T47D (cell line): ENCODE data around the gene SMARCA2.
A peak's percentile ranks its signal among the peaks of the same experiment; 100 is the strongest.

Experiments used
- DNase-seq, 2 experiments: peaks; one replicate each; pipeline versions ENCODE4 v3.0.0 to v3.0.0-alpha.2; 2011 to 2012; ENCODE audit warnings: low read depth in 1 of 2, low spot score in 1 of 2
- JUND ChIP-seq: IDR thresholded peaks from 2 replicates; pipeline ENCODE4 v1.6.1; 2012; ENCODE audit warnings: low read depth
- in situ Hi-C: cut with HindIII; loops from 2 replicates; pipeline ENCODE4 v1.10.0; 2016; ENCODE audit warnings: low sequenced_read_pairs, low pct_unique_long_range_greater_than_20kb

The SMARCA2 gene

GRCh38 chr9:2151171-2151570, 136.0 kb downstream of the SMARCA2 start:
- DNase-seq, result no peak
- in situ Hi-C loops, result no loop called here
- TF ChIP-seq JUND, result no peak

GRCh38 chr9:2152966-2153629, 138.0 kb downstream of the SMARCA2 start:
- no peak for TF ChIP-seq JUND
- in situ Hi-C loops, result no loop called here
- DNase-seq, result no peak

GRCh38 chr9:2153630-2154217, 138.6 kb downstream of the SMARCA2 start:
- in situ Hi-C loops, result no loop called here
- TF ChIP-seq JUND, result no peak
- no peak for DNase-seq

- no peak for DNase-seq
- TF ChIP-seq JUND, result no peak
- in situ Hi-C loops, result no loop called here
Observed at GRCh38 chr9:2154731-2155130, 139.6 kb downstream of the SMARCA2 start.

- in situ Hi-C loops, result no loop called here
- no peak for TF ChIP-seq JUND
- no peak for DNase-seq
Observed at GRCh38 chr9:2155966-2156365, 140.8 kb downstream of the SMARCA2 start.

GRCh38 chr9:2157277-2158110, 142.3 kb downstream of the SMARCA2 start:
- in situ Hi-C loops, result no loop called here
- DNase-seq, result peak; percentile 6 to 32
- TF ChIP-seq JUND, result no peak

- DNase-seq, result peak in 1 of 2 experiments; percentile 41
- in situ Hi-C loops, result no loop called here
- no peak for TF ChIP-seq JUND
Observed at GRCh38 chr9:2158111-2158610, 143.0 kb downstream of the SMARCA2 start.

- no peak for TF ChIP-seq JUND
- in situ Hi-C loops, result no loop called here
- no peak for DNase-seq
Observed at GRCh38 chr9:2158766-2159430, 143.8 kb downstream of the SMARCA2 start.

GRCh38 chr9:2159521-2160454, 144.6 kb downstream of the SMARCA2 start:
- no peak for DNase-seq
- no peak for TF ChIP-seq JUND
- in situ Hi-C loops, result no loop called here

GRCh38 chr9:2161661-2162060, 146.5 kb downstream of the SMARCA2 start:
- DNase-seq, result no peak
- TF ChIP-seq JUND, result no peak
- in situ Hi-C loops, result no loop called here

GRCh38 chr9:2163231-2163885, 148.2 kb downstream of the SMARCA2 start:
- no peak for DNase-seq
- in situ Hi-C loops, result no loop called here
- TF ChIP-seq JUND, result no peak
